BE2C (cell line): Measurements from ENCODE around the gene NPY4R2.
"Not testable (repeated sequence)": the region's sequence is repeated elsewhere in the genome, so short reads cannot be mapped to it uniquely, and the experiment has no call there.

Experiments used
- DNase-seq: peaks from one replicate; pipeline ENCODE4 v3.0.0-alpha.2; 2020
- H3K27me3 ChIP-seq: fragments of 250-450 bp; sonication (Bioruptor Pico); 2 replicates; pipeline ENCODE4 v1.5.1; 2020; ENCODE audit warnings: mild to moderate bottlenecking
- H3K36me3 ChIP-seq: fragments of 250-450 bp; sonication (Bioruptor Pico); 2 replicates; pipeline ENCODE4 v1.5.1; 2020; ENCODE audit warnings: mild to moderate bottlenecking
- H3K4me1 ChIP-seq: fragments of 250-450 bp; sonication (Bioruptor Pico); 2 replicates; pipeline ENCODE4 v1.5.1; 2020
- H3K4me3 ChIP-seq: 2 replicates; pipeline ENCODE4 v1.5.1; 2011; ENCODE audit warnings: low read depth, low read length
- H3K9me3 ChIP-seq: fragments of 250-450 bp; sonication (Bioruptor Pico); 2 replicates; pipeline ENCODE4 v1.5.1; 2020

NPY4R2 gene

DNA sequence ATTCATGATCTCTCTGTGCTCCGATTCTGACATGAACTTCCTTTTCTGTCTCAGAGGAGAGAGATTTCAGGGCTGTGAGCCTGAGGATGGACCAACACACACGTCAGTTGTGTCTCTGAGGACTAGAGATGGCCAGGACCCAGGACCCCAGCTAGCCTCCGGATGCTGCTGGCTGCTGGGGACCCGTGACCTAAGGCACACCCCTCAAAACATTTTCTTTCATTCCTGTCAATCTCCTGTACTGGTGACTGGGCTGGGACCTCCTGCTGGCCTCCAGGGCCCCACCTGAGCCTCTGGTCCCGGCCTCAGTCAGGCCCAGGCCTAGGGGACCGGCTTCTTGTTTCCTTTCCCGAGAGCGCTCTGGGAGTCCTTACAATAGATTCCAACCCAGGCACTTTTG is 38.7 kb downstream of the NPY4R2 start:
- H3K4me3 ChIP-seq, H3K4me1 ChIP-seq, DNase-seq, H3K36me3 ChIP-seq, H3K9me3 ChIP-seq, H3K27me3 ChIP-seq: not testable (repeated sequence)

DNA sequence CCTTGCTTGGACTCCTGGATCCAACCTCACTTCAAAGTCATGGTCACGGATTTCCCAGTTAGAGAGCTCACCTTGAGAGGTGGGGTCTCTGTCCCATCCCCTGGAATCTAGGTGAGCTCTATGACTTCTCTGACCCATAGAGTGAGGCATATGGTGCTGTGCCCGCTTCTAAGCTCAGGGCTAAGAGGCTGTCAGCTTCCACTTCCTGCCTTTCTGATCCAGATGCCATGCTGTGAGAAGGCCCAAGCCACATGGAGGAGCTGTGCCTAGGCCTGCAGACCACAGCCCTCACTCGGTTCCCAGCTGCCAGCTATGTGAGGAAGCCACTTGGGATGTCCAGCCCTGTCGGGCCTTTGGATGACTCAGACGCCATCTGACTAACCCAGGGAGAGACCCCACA is 41.2 kb downstream of the NPY4R2 start:
- DNase-seq, H3K27me3 ChIP-seq, H3K9me3 ChIP-seq, H3K4me3 ChIP-seq, H3K36me3 ChIP-seq, H3K4me1 ChIP-seq: not testable (repeated sequence)

DNA sequence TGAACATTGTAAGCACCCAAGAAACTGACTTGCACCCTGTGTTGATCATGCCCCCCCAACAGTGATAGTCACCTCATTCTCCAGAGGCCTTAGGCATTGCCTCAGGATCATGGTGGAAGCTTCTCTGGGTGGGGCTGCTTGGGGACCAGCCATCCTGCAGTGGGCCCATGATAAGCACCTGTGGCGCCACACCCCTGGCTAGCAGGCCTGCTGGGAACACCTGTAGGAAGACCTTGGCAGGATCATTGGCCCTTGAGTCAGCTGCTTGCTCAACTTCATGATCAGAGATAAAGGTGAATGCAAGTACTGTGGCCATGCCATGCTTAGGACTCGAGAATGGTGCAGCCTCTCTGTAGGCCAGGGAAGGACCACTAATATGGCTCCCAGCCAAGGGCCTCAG is 42.2 kb downstream of the NPY4R2 start:
- not testable (repeated sequence) for H3K27me3 ChIP-seq, H3K9me3 ChIP-seq, H3K4me1 ChIP-seq, H3K4me3 ChIP-seq, DNase-seq, H3K36me3 ChIP-seq

DNA sequence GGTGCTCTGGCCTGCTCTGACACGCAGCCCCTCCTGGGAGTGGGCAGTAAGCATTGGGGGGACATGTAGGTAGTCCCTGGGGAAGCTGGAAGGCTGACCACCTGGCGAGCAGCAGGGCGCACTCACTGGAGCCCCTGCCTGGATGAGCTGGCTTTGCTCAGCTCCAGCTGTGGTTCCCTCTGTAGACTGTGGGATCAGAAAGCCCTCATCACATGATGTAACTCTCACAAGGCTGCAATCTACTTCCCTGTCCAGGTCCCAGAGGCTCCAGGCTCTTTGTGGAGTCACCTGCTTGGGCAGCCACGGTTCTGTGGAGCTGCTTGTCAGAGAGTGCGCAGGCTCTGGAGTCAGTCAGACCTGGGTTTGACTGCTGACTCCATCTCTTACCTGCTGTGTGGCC is 44.3 kb downstream of the NPY4R2 start:
- H3K36me3 ChIP-seq, DNase-seq, H3K27me3 ChIP-seq, H3K4me3 ChIP-seq, H3K4me1 ChIP-seq, H3K9me3 ChIP-seq: not testable (repeated sequence)

DNA sequence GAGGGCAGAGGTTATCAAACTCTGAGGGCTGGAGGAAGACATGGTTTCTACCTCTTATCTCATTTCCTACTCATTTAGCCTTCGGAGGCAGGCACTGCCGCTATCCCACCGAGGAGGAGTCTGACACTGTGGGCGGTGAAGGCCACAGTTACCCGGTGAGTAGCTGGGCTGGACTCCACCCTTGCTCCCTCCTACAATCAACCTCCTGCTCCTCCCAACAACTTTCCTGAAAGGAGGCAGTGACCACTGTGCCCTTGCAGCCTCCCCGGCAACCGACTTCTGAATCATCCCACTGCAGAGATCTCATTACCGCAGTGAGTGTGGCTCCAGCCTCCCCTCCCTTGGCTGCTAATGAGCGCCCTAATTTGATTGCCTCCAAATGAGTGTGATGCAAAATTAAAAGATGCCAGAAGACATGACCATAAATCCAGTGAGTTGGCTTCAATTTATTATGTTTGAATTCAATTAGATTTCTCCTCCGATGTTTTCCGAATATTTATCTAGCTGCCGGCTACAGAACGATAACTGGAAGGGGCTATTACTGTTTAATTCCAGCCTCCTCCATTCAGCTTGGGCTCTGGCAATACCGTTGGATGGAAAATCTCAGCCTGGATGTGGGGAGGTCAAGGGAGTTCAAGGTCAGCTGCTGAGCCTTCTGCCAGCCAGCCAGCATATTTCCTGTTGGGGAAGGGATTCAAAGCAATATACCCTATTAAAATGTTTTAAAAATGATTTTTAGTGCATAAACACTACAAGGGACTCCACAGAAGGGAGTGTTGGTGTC is 46.0 kb downstream of the NPY4R2 start:
- H3K4me3 ChIP-seq, H3K9me3 ChIP-seq, H3K27me3 ChIP-seq, DNase-seq, H3K36me3 ChIP-seq, H3K4me1 ChIP-seq: not testable (repeated sequence)

DNA sequence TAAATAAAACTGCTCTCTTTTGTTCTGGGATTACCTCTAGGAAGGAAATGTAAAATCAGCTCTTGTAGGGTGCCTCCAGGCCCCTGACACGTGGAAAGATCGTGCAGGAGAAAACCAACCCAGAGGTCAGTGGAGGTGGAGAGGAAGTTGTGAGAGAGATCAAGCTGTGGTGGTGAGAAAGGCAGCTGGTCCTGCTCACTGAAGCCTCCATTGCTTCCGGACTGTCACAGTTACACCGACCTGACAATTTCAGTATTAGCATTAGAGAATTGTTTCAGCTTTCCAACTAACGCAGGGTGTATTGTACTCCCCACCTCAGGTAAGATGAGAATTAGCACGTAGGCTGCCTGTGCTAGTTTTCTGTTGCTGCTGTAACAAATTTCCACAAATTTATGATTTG is 50.5 kb downstream of the NPY4R2 start:
- H3K9me3 ChIP-seq, H3K27me3 ChIP-seq, H3K4me1 ChIP-seq, DNase-seq, H3K4me3 ChIP-seq, H3K36me3 ChIP-seq: not testable (repeated sequence)

DNA sequence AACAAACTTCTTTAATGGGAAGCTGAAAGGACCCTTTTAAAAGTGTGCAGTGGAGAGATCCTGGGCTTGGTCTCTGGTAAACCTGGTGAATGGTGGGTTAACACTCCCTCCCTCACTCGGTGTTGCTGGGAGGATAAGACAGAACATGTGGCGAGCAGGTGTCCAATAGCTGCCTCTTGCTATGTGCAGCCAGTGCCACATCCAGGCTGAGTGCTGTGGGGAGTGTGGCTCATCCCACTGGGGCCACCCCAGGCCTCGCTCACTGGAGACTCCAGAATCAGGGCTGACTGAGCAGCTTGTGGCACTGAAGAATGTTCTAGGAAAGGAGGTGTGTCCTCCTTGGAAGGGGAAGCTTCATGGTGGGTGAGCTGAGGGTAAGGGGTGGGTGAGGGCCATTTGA is 51.6 kb downstream of the NPY4R2 start:
- DNase-seq, H3K9me3 ChIP-seq, H3K27me3 ChIP-seq, H3K4me3 ChIP-seq, H3K36me3 ChIP-seq, H3K4me1 ChIP-seq: not testable (repeated sequence)

DNA sequence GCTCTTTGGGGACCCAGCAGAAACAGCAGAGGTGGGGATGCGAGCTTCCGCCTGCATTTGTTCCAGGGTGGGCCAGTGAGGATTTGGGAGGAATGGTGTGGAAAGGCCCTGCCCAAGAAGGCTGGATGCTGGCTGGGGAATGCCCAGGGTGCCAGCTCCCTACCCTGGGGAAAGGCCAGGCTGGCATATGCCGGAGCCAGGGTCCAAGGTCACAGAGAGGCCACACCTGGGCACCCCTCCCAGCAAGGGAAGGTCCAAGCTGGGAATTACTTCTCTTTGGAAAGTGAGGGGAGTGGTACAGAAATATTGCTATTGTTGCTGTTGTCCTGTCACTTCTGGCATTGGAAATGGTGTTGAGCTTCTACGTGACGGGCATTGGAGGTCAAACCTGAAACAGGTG is 53.1 kb downstream of the NPY4R2 start:
- not testable (repeated sequence) for H3K27me3 ChIP-seq, H3K9me3 ChIP-seq, H3K36me3 ChIP-seq, H3K4me3 ChIP-seq, DNase-seq, H3K4me1 ChIP-seq

DNA sequence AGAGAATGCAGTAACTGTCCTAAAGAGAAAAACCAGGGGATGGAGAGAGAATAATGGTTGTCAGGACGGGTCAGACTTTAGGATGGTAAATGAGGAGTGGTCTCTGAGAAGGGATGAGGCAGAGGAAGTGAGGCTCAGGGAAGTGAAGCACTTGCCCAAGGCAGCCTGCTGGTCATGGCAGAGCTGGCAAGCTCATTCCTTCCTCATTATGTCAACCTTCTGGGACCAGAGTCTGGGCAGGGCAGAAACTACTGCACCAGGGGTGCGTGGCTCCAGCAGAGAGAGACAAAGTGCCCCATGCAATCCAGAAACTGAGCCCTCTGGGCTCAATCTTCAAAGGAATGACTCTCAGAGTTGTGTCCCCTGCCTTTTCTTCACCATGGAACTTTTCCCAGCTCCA is 53.6 kb downstream of the NPY4R2 start:
- H3K9me3 ChIP-seq, H3K36me3 ChIP-seq, H3K27me3 ChIP-seq, H3K4me1 ChIP-seq, DNase-seq, H3K4me3 ChIP-seq: not testable (repeated sequence)
